CD4-positive, alpha-beta T cell (primary cell): ENCODE measurements around the gene SEPTIN14. TPM values are rescaled to one million over a fixed set of nuclear protein-coding genes. Genes with fewer than 3 reads are reported as not detected.
"Not testable (repeated sequence)": the region's sequence is repeated elsewhere in the genome, so short reads cannot be mapped to it uniquely, and the experiment has no call there.

ENCODE experiments used
- ATAC-seq: fragments of 200-7000 bp; cut with Tn5 transposase; one replicate; pipeline ENCODE4 v1.10.0; 2022; ENCODE audit warnings: mild to moderate bottlenecking; ENCODE audit not compliant: poor library complexity
- CTCF ChIA-PET: fragments of 350-600 bp; sonication (Branson Sonifier 250); formaldehyde crosslinking; loops from one replicate; lab custom pipeline; 2021; ENCODE audit warnings: antibody characterized with exemption, inconsistent platforms; lab: Charles Lee
- POLR2A ChIA-PET: fragments of 350-600 bp; sonication (Branson Sonifier 250); formaldehyde crosslinking; loops from one replicate; lab custom pipeline; 2021; ENCODE audit warnings: antibody characterized with exemption, inconsistent platforms; lab: Charles Lee
- DNase-seq, 14 experiments: peaks; one replicate each; pipeline ENCODE4 v3.0.0-alpha.2; 2013 to 2020; ENCODE audit warnings: mixed read lengths in 2 of 14
- H3K27ac ChIP-seq, 2 donors: one replicate each; pipeline versions ENCODE4 v1.5.1 to v1.7.0; 2013; ENCODE audit warnings: low read length in 2 of 2, low read depth in 1 of 2, mild to moderate bottlenecking in 1 of 2
- H3K27me3 ChIP-seq, 2 experiments: 1 replicate in 1 of 2; 2 replicates in 1 of 2; pipeline versions ENCODE4 v1.6.1 to v1.7.0; 2013; ENCODE audit warnings: low read length in 2 of 2, control low read depth in 1 of 2, mild to moderate bottlenecking in 1 of 2, moderate library complexity in 1 of 2; ENCODE audit not compliant: insufficient read depth in 2 of 2, control insufficient read depth in 1 of 2
- H3K36me3 ChIP-seq: one replicate; pipeline ENCODE4 v1.6.1; 2013; ENCODE audit warnings: low read length, control low read depth; ENCODE audit not compliant: insufficient read depth
- H3K4me1 ChIP-seq: one replicate; pipeline ENCODE4 v1.6.1; 2013; ENCODE audit warnings: low read length, control low read depth; ENCODE audit not compliant: insufficient read depth
- H3K4me3 ChIP-seq: one replicate; pipeline ENCODE4 v1.5.1; 2013; ENCODE audit warnings: mild to moderate bottlenecking, low read length, moderate library complexity
- H3K9me3 ChIP-seq, 2 experiments: 1 replicate in 1 of 2; 2 replicates in 1 of 2; pipeline versions ENCODE4 v1.6.1 to v1.7.0; 2013; ENCODE audit warnings: low read length in 2 of 2, mild to moderate bottlenecking in 2 of 2, control low read depth in 1 of 2, moderate library complexity in 1 of 2; ENCODE audit not compliant: control insufficient read depth in 1 of 2, insufficient read depth in 1 of 2
- H3K27ac Mint-ChIP-seq: one replicate; pipeline ENCODE4 v1.8.0; 2020; ENCODE audit warnings: mixed read lengths
- H3K27me3 Mint-ChIP-seq: one replicate; pipeline ENCODE4 v1.8.0; 2021; ENCODE audit warnings: mixed read lengths
- H3K36me3 Mint-ChIP-seq: one replicate; pipeline ENCODE4 v1.8.0; 2021; ENCODE audit warnings: low read depth, mixed read lengths
- H3K4me1 Mint-ChIP-seq: one replicate; pipeline ENCODE4 v1.8.0; 2021; ENCODE audit warnings: low read depth, mixed read lengths
- H3K4me3 Mint-ChIP-seq: one replicate; pipeline ENCODE4 v1.8.0; 2020; ENCODE audit warnings: mild to moderate bottlenecking, mixed read lengths
- H3K9me3 Mint-ChIP-seq: one replicate; pipeline ENCODE4 v1.8.0; 2020; ENCODE audit warnings: mixed read lengths
- intact Hi-C, 2 experiments: fragments of 100-400 bp; cut with DNase I in 1 of 2; cut with micrococcal nuclease in 1 of 2; formaldehyde crosslinking; loops; one replicate each; pipeline versions ENCODE4 v1.15.1 to v1.9.0; 2023 to 2025; cut with DNase I, micrococcal nuclease
- polyA plus RNA-seq, 2 donors: library from polyadenylated mRNA; unstranded; fragments of 120-200 nt; gene quantifications; one replicate each; pipeline ENCODE4 v1.2.1, GENCODE V29; 2013
- total RNA-seq, 174 experiments: library from RNA in 2 of 174; stranded (reverse) in 2 of 174; gene quantifications; one replicate each; pipeline ENCODE4 v1.2.3 and lab custom pipeline; 2021 to 2026
- TF ChIP-seq, protein P1 (sequence below): fragments of 200-600 bp; IDR thresholded peaks from one replicate; pipeline ENCODE4 v1.8.0; 2022; ENCODE audit warnings: antibody characterized with exemption, mild to moderate bottlenecking

The SEPTIN14 gene
- not detected for total RNA-seq
- not detected for polyA plus RNA-seq (2013, experiment 1 of 2)
- polyA plus RNA-seq (2013, experiment 2 of 2), result not detected
- total RNA-seq (lab: John Stamatoyannopoulos, UW), result 0 to 0.14 (median 0) reads per million in 172 experiments

DNA sequence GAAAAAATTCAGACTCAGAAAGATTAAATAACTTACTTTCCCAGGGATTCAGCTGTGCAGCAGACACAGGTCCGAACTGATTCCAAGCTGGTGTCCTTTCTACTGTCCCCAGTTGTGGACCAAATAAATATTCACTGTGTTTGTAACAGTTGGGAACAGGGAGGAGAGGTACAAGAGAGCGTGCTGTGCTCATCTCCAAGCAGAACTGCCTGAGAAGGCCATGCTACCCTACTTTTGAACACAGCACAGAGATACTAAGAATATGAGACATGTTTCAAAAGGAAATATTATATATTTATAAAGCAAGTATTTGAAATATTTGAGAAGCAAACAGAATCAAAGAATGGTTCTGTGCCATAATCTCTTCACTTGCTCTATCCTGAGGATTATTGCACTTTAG is at the start of gene SEPTIN14:
SEPTIN14 (minus strand) TSS at position 101 of the 400 bp plus-strand sequence. CDS start 756 bp downstream, outside the sequence.
- H3K9me3 ChIP-seq, H3K27me3 ChIP-seq, H3K4me3 Mint-ChIP-seq, H3K9me3 Mint-ChIP-seq, intact Hi-C loops, ATAC-seq, DNase-seq, H3K27me3 Mint-ChIP-seq, CTCF ChIA-PET, H3K4me3 ChIP-seq, H3K4me1 ChIP-seq, H3K4me1 Mint-ChIP-seq, POLR2A ChIA-PET, H3K27ac Mint-ChIP-seq, H3K36me3 Mint-ChIP-seq, H3K36me3 ChIP-seq, H3K27ac ChIP-seq: not testable (repeated sequence)

DNA sequence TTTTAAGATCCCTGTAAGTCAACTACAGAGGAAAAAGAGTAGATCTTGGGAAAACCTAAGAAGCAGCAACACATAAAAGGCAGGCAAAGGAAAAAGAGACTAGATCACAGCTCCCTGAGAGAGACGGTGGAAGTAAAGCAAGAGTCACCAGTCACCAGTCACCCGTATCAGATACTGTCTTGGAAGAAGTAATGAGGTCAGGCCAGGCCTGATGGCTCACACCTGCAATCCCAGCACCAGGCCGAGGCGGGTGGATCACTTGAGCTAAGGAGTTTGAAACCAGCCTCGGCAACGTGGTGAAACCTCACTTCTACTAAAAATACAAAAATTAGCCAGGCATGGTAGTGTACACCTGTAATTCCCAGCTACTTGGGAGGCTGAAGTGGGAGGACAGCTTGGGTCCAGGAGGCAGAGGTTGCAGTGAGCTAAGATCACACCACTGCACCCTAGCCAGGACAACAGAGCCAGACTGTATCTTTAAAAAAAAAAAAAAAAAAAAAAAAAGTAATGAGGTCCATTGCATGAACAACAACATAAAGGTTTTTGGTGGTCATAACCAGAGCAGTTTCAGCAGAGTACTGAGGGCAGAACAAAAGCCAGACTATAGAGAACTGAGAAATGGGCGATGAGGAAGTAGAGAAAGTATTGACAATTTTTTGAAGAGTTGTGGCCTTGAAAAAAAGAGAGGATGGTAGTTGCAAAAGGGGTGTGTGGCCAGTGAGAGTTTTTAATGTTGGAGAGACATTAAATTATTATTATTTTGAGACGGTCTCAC is 41.6 kb upstream of the SEPTIN14 start:
- no peaks in the 10 kb centered on the region for H3K27me3 Mint-ChIP-seq
- Histone ChIP-seq H3K27me3 (no peaks in the 10 kb centered on the region), H3K9me3 (peaks cover 0 to 6% of the 10 kb centered on the region in 2 experiments), H3K4me3 (no peak overlapping the region), H3K36me3 (no peaks in the 10 kb centered on the region), H3K27ac (no peak overlapping the region), H3K4me1 (no peaks in the 10 kb centered on the region)
- ChIA-PET POLR2A (no interaction called here), CTCF (no interaction called here)
- TF ChIP-seq, protein P1, sequence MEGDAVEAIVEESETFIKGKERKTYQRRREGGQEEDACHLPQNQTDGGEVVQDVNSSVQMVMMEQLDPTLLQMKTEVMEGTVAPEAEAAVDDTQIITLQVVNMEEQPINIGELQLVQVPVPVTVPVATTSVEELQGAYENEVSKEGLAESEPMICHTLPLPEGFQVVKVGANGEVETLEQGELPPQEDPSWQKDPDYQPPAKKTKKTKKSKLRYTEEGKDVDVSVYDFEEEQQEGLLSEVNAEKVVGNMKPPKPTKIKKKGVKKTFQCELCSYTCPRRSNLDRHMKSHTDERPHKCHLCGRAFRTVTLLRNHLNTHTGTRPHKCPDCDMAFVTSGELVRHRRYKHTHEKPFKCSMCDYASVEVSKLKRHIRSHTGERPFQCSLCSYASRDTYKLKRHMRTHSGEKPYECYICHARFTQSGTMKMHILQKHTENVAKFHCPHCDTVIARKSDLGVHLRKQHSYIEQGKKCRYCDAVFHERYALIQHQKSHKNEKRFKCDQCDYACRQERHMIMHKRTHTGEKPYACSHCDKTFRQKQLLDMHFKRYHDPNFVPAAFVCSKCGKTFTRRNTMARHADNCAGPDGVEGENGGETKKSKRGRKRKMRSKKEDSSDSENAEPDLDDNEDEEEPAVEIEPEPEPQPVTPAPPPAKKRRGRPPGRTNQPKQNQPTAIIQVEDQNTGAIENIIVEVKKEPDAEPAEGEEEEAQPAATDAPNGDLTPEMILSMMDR, result no peak
- no peaks in the 10 kb centered on the region for H3K4me1 Mint-ChIP-seq
- H3K9me3 Mint-ChIP-seq, result peaks cover 6% of the 10 kb centered on the region
- H3K36me3 Mint-ChIP-seq, result peaks cover 27% of the 10 kb centered on the region
- H3K27ac Mint-ChIP-seq, result no peak overlapping the region
- DNase-seq, result no peak
- intact Hi-C loops, result no loop called here
- no peak for ATAC-seq
- no peak overlapping the region for H3K4me3 Mint-ChIP-seq

DNA sequence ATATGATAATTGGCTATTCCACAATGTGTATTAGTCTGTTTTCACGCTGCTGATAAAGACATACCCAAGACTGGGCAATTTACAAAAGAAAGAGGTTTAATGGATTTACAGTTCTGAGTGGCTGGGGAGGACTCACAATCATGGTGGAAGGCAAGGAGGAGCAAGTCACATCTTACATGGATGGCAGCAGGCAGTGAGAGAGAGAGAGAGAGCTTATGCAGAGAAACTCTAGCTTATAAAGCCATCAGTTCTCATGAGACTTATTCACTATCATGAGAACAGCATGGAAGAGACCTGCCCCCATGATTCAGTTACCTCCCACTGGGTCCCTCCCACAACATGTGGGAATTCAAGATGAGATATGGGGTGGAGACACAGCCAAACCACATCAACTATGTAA is 38.5 kb upstream of the SEPTIN14 start:
- POLR2A ChIA-PET, result not testable (repeated sequence)

DNA sequence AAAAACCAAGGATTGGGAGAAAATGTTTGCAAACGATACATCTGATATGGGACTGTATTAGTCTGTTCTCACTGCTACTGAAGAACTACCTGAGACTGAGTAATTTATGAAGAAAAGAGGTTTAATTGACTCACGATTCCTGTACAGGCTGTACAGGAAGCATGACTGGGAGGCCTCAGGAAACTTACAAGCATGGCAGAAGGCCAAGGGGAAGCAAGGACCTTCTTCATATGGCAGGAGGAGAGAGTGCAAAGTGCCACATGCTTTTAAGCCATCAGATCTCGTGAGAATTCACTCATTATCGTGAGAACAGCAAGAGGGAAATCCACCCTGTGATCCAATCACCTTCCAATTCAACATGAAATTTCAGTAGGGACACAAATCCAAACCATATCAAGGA is 35.7 kb upstream of the SEPTIN14 start:
- no peaks in the 10 kb centered on the region for H3K4me1 ChIP-seq
- no peak for DNase-seq
- no peak overlapping the region for H3K27ac ChIP-seq
- no peaks in the 10 kb centered on the region for H3K36me3 ChIP-seq
- Mint-ChIP-seq H3K27me3 (no peaks in the 10 kb centered on the region), H3K9me3 (peaks cover 2% of the 10 kb centered on the region), H3K27ac (no peak overlapping the region), H3K4me3 (no peak overlapping the region), H3K36me3 (peaks cover 13% of the 10 kb centered on the region), H3K4me1 (no peaks in the 10 kb centered on the region)
- intact Hi-C loops, result no loop called here
- H3K9me3 ChIP-seq, result peaks cover 0 to 6% of the 10 kb centered on the region in 2 experiments
- H3K27me3 ChIP-seq, result no peaks in the 10 kb centered on the region
- H3K4me3 ChIP-seq, result no peak overlapping the region
- CTCF ChIA-PET, result no interaction called here
- POLR2A ChIA-PET, result no interaction called here
- ATAC-seq, result no peak
- TF ChIP-seq, protein P1, result no peak

More for the DNA sequence above, 38.5 kb upstream of the SEPTIN14 start:
- H3K4me3 Mint-ChIP-seq, ATAC-seq, H3K27ac Mint-ChIP-seq, H3K27ac ChIP-seq, H3K4me1 ChIP-seq, H3K9me3 Mint-ChIP-seq, DNase-seq, CTCF ChIA-PET, H3K9me3 ChIP-seq, intact Hi-C loops, H3K27me3 Mint-ChIP-seq, H3K4me1 Mint-ChIP-seq, H3K4me3 ChIP-seq, H3K27me3 ChIP-seq, H3K36me3 ChIP-seq: not testable (repeated sequence)
- peaks cover 13% of the 10 kb centered on the region for H3K36me3 Mint-ChIP-seq
